GM12878 (cell line): Measurements from ENCODE around the gene TFPI2. TPM values are rescaled to one million over a fixed set of nuclear protein-coding genes. Genes with fewer than 3 reads are reported as not detected.

Experiments
- ATAC-seq: fragments of 200-7000 bp; cut with Tn5 transposase; 3 replicates; pipeline ENCODE4 v1.9.1; 2020; ENCODE audit warnings: mild to moderate bottlenecking, moderate library complexity
- BruUV-seq: library from RNA; stranded (reverse); fragments of 400-500 nt; replicated peaks from 2 replicates; lab custom pipeline; 2021; lab: Mats Ljungman, UMichigan
- CTCF ChIA-PET: fragments of 300-600 bp; sonication (Branson Sonifier 250); formaldehyde crosslinking; extraction: SDS; loops from one replicate; lab custom pipeline; 2021; ENCODE audit warnings: inconsistent platforms; lab: Yijun Ruan, JAX
- POLR2A ChIA-PET: fragments of 350-600 bp; formaldehyde crosslinking; extraction: SDS; loops from one replicate; lab custom pipeline; 2021; ENCODE audit warnings: inconsistent platforms; lab: Charles Lee
- RAD21 ChIA-PET: fragments of 300-600 bp; sonication (Branson Sonifier 250); formaldehyde crosslinking; loops from one replicate; lab custom pipeline; 2023; ENCODE audit warnings: antibody characterized with exemption; ENCODE audit not compliant: unreplicated experiment; lab: Charles Lee
- SMC1A ChIA-PET: fragments of 300-600 bp; sonication (Branson Sonifier 250); formaldehyde crosslinking; loops from one replicate; lab custom pipeline; 2023; ENCODE audit not compliant: unreplicated experiment, uncharacterized antibody; lab: Charles Lee
- DNase-seq: peaks from one replicate; pipeline ENCODE4 v3.0.0-alpha.2; 2011; ENCODE audit warnings: low read depth, low spot score
- FAIRE-seq: peaks from 3 replicates; lab custom pipeline; 2011; peaks lifted over from hg19 to GRCh38; lab: Jason Lieb, UNC
- H2AFZ ChIP-seq: 2 replicates; pipeline ENCODE4 v1.6.0; 2011; ENCODE audit warnings: low read depth, low read length, control low read depth; ENCODE audit not compliant: control insufficient read depth
- H3K27ac ChIP-seq: 2 replicates; pipeline ENCODE4 v1.5.1; 2011; ENCODE audit warnings: control low read depth; ENCODE audit not compliant: control insufficient read depth, insufficient read depth
- H3K27me3 ChIP-seq, 2 experiments: replicated peaks in 1 of 2; 2 replicates each; pipeline versions ENCODE4 v1.6.0 to v1.6.1; 2011; ENCODE audit warnings: low read length in 1 of 2; ENCODE audit not compliant: control insufficient read depth in 2 of 2, insufficient read depth in 2 of 2
- H3K36me3 ChIP-seq, 2 experiments: 2 replicates each; pipeline ENCODE4 v1.5.1; 2011; ENCODE audit warnings: low read length in 1 of 2; ENCODE audit not compliant: control insufficient read depth in 2 of 2, insufficient read depth in 2 of 2
- H3K4me1 ChIP-seq: 2 replicates; pipeline ENCODE4 v1.6.1; 2011; ENCODE audit warnings: mild to moderate bottlenecking, low read length, moderate library complexity, mixed read lengths; ENCODE audit not compliant: control insufficient read depth, insufficient read depth
- H3K4me2 ChIP-seq: 2 replicates; pipeline ENCODE4 v1.6.0; 2011; ENCODE audit warnings: control low read depth; ENCODE audit not compliant: control insufficient read depth, insufficient read depth
- H3K4me3 ChIP-seq: fragments of 200-600 bp; sonication (generic); 2 replicates; pipeline ENCODE4 v1.5.1; 2016
- H3K79me2 ChIP-seq: 2 replicates; pipeline ENCODE4 v1.6.0; 2011; ENCODE audit warnings: low read length; ENCODE audit not compliant: control insufficient read depth, insufficient read depth
- H3K9ac ChIP-seq: 2 replicates; pipeline ENCODE4 v1.8.0; 2011; ENCODE audit warnings: low read length, control low read depth, mixed read lengths; ENCODE audit not compliant: control insufficient read depth, insufficient read depth
- H3K9me3 ChIP-seq: replicated peaks from 3 replicates; pipeline ENCODE4 v1.5.1; 2011; ENCODE audit warnings: mild to moderate bottlenecking, low read length; ENCODE audit not compliant: control insufficient read depth, insufficient read depth
- H4K20me1 ChIP-seq: 2 replicates; pipeline ENCODE4 v1.6.0; 2011; ENCODE audit not compliant: control insufficient read depth, insufficient read depth
- ASH2L ChIP-seq: fragments of 300-600, 200-600 bp; sonication (generic); IDR thresholded peaks from 2 replicates; pipeline ENCODE4 v1.6.1; 2017; ENCODE audit warnings: low read depth, mild to moderate bottlenecking, borderline replicate concordance
- BHLHE40 ChIP-seq, 2 experiments: fragments of 450-650 bp in 1 of 2; IDR thresholded peaks; 2 replicates each; pipeline ENCODE4 v1.6.1; 2011 to 2017; ENCODE audit warnings: low read depth in 2 of 2, borderline replicate concordance in 1 of 2, improper control_type of control experiment in 1 of 2, low read length in 1 of 2, mild to moderate bottlenecking in 1 of 2
- BRCA1 ChIP-seq: IDR thresholded peaks from 2 replicates; pipeline ENCODE4 v1.6.1; 2011; ENCODE audit warnings: low read depth, low read length, improper control_type of control experiment
- CBFB ChIP-seq: IDR thresholded peaks from 2 replicates; pipeline ENCODE4 v1.6.1; 2016; ENCODE audit warnings: antibody characterized with exemption, low read depth
- CHD1 ChIP-seq: IDR thresholded peaks from 2 replicates; pipeline ENCODE4 v1.6.1; 2012; ENCODE audit warnings: low read depth, low read length, improper control_type of control experiment
- CHD4 ChIP-seq: fragments of 200-600 bp; sonication (generic); IDR thresholded peaks from 2 replicates; pipeline ENCODE4 v1.6.1; 2016; ENCODE audit warnings: mild to moderate bottlenecking
- EED ChIP-seq: sonication (generic); IDR thresholded peaks from 2 replicates; pipeline ENCODE4 v1.6.1; 2016; ENCODE audit warnings: antibody characterized with exemption, low read depth
- KDM1A ChIP-seq: fragments of 200-600 bp; sonication (generic); IDR thresholded peaks from 2 replicates; pipeline ENCODE4 v1.6.1; 2016; ENCODE audit warnings: borderline replicate concordance
- SREBF2 ChIP-seq: IDR thresholded peaks from 2 replicates; pipeline ENCODE4 v1.6.1; 2012; ENCODE audit warnings: mild to moderate bottlenecking, low read length
- TCF3 ChIP-seq: IDR thresholded peaks from 2 replicates; pipeline ENCODE4 v1.6.1; 2012; ENCODE audit warnings: low read depth, mild to moderate bottlenecking, low read length, borderline replicate concordance; ENCODE audit not compliant: insufficient read depth
- ZBED1 ChIP-seq: IDR thresholded peaks from 2 replicates; pipeline ENCODE4 v1.6.1; 2016; ENCODE audit warnings: borderline replicate concordance
- WGBS: methylation state at CpG from one replicate; pipeline ENCODE4 v1.1.6; 2016; ENCODE audit warnings: low lambda C conversion rate; ENCODE audit not compliant: insufficient replicate concordance, insufficient coverage; ENCODE audit errors: missing lambda C conversion rate; 5-methylcytosine and 5-hydroxymethylcytosine counted together
- in situ Hi-C: fragments of 300-500 bp; cut with MboI; formaldehyde crosslinking; loops from 9 replicates; pipeline ENCODE4 v1.14.3; 2018; ENCODE audit warnings: mixed read lengths
- intact Hi-C: fragments of 100-400 bp; cut with micrococcal nuclease; formaldehyde crosslinking; loops from one replicate; pipeline ENCODE4 v1.14.2; 2022; ENCODE audit not compliant: unreplicated experiment
- polyA plus RNA-seq, 11 experiments: library from polyadenylated mRNA; depleted of rRNA in 4 of 11; unstranded in 6 of 11; stranded (reverse) in 5 of 11; fragments of >200 nt; fragmentation: Nextera tagmentation in 4 of 11; fragmentation: Illumina TruSeq in 1 of 11; extraction: Ambion mirVana in 4 of 11; extraction: Trizol in 1 of 11; gene quantifications; 1 replicate in 1 of 11; 2 replicates in 10 of 11; pipeline versions ENCODE4 v1.2.1 to v1.2.3, GENCODE V29; 2011 to 2016; ENCODE audit warnings: inconsistent platforms in 2 of 11, missing spikeins in 2 of 11, low read depth in 1 of 11
- total RNA-seq, 4 experiments: library from RNA; depleted of rRNA in 3 of 4; stranded (reverse); fragments of >200 nt in 3 of 4; fragmentation: Illumina TruSeq in 1 of 4; extraction: Trizol in 1 of 4; gene quantifications; 2 replicates each; pipeline versions ENCODE4 v1.2.1 to v1.2.3, GENCODE V29; 2013 to 2021
- TF ChIP-seq, protein P1 (sequence below): IDR thresholded peaks from 2 replicates; pipeline ENCODE4 v1.6.1; 2012; ENCODE audit warnings: improper control_type of control experiment, low read depth, low read length; ENCODE audit not compliant: insufficient replicate concordance

Gene TFPI2
- total and polyA plus RNA-seq, 10 of the 15 experiments (the other 5 are each of a cell fraction or from before 2014, with no cell fraction given), result 0.07 to 1.1 (median 0.31) TPM; not detected in 5

GRCh38 chr7:93838966-93839365, 51.6 kb downstream of the TFPI2 start (continued):
- TF ChIP-seq TCF3, result no peak

DNA sequence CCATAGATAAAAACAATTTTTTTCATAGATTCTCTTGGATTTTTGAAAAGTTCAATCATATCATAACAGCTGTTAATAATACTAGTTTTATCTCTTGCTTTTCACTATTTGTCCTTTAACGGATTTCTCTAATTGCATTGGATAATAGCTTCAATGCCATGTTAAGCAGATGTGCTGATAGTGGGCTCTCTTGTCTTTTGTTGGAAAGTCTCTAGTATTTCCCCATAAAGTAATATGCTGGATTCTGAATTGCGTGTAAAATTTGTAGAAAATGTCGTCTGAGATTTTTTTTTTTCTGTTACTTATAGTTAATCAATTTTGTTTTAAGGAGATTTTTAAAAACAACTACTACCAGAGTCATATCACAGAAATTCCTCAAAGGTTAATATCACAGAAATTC, 53.3 kb downstream of the TFPI2 start:
- BruUV-seq, result no TSS peak
- H3K27ac ChIP-seq, result no peak overlapping the region
- DNase-seq (no peak), ATAC-seq (no peak), FAIRE-seq (no peak)
- no peaks in the 10 kb centered on the region for H3K9me3 ChIP-seq
- no peaks in the 10 kb centered on the region for H3K79me2 ChIP-seq
- RAD21 ChIA-PET, result no interaction called here
- 33% methylated on average over 3 of the region's 3 CpGs for WGBS
- H3K9ac ChIP-seq, result no peak overlapping the region
- H3K4me1 ChIP-seq, result no peaks in the 10 kb centered on the region
- in situ Hi-C loops, result no loop called here
- no peaks in the 10 kb centered on the region for H3K27me3 ChIP-seq
- H4K20me1 ChIP-seq, result no peaks in the 10 kb centered on the region
- SMC1A ChIA-PET, result interaction anchor here (0.7 kb wide), 1 partner anchor 344 kb away, joined by 3 read pairs; no protein-coding TSS in a partner anchor
- H3K36me3 ChIP-seq, result no peaks in the 10 kb centered on the region
- H3K4me2 ChIP-seq, result no peak overlapping the region
- intact Hi-C loops, result no loop called here
- no peak overlapping the region for H2AFZ ChIP-seq
- CTCF ChIA-PET, result no interaction called here
- no peak overlapping the region for H3K4me3 ChIP-seq
- POLR2A ChIA-PET, result no interaction called here
- TF ChIP-seq CHD1 (no peak), CBFB (no peak), SREBF2 (no peak), ASH2L (no peak), CHD4 (no peak), BHLHE40 (IDR thresholded peaks at IDR 0.05; ENCODE audit: borderline replicate concordance in 1 of 2, low read depth in 2 of 2, low read length in 1 of 2) (no peak), ZBED1 (no peak), KDM1A (no peak), BRCA1 (no peak), EED (no peak)
- TF ChIP-seq, protein P1, sequence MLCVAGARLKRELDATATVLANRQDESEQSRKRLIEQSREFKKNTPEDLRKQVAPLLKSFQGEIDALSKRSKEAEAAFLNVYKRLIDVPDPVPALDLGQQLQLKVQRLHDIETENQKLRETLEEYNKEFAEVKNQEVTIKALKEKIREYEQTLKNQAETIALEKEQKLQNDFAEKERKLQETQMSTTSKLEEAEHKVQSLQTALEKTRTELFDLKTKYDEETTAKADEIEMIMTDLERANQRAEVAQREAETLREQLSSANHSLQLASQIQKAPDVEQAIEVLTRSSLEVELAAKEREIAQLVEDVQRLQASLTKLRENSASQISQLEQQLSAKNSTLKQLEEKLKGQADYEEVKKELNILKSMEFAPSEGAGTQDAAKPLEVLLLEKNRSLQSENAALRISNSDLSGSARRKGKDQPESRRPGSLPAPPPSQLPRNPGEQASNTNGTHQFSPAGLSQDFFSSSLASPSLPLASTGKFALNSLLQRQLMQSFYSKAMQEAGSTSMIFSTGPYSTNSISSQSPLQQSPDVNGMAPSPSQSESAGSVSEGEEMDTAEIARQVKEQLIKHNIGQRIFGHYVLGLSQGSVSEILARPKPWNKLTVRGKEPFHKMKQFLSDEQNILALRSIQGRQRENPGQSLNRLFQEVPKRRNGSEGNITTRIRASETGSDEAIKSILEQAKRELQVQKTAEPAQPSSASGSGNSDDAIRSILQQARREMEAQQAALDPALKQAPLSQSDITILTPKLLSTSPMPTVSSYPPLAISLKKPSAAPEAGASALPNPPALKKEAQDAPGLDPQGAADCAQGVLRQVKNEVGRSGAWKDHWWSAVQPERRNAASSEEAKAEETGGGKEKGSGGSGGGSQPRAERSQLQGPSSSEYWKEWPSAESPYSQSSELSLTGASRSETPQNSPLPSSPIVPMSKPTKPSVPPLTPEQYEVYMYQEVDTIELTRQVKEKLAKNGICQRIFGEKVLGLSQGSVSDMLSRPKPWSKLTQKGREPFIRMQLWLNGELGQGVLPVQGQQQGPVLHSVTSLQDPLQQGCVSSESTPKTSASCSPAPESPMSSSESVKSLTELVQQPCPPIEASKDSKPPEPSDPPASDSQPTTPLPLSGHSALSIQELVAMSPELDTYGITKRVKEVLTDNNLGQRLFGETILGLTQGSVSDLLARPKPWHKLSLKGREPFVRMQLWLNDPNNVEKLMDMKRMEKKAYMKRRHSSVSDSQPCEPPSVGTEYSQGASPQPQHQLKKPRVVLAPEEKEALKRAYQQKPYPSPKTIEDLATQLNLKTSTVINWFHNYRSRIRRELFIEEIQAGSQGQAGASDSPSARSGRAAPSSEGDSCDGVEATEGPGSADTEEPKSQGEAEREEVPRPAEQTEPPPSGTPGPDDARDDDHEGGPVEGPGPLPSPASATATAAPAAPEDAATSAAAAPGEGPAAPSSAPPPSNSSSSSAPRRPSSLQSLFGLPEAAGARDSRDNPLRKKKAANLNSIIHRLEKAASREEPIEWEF, result no peak
- TF ChIP-seq, all 136 proteins: peak for 0
